NCI-H128 (cell line): ENCODE data around the gene GUCY2D.
A peak's percentile ranks its signal among the peaks of the same experiment; 100 is the strongest.
"Not testable (repeated sequence)": the region's sequence is repeated elsewhere in the genome, so short reads cannot be mapped to it uniquely, and the experiment has no call there.

ENCODE experiments used
- DNase-seq: peaks from one replicate; lab custom pipeline; 2025; ENCODE audit not compliant: unreplicated experiment; lab: John Stamatoyannopoulos, UW

GUCY2D gene

GRCh38 chr17:8041979-8042378, 39.6 kb downstream of the GUCY2D start:
- no peak for DNase-seq

- DNase-seq: no peak
Observed at GRCh38 chr17:8044819-8045810, 42.7 kb downstream of the GUCY2D start.

GRCh38 chr17:8046306-8046928, 44.0 kb downstream of the GUCY2D start:
- no peak for DNase-seq

DNA sequence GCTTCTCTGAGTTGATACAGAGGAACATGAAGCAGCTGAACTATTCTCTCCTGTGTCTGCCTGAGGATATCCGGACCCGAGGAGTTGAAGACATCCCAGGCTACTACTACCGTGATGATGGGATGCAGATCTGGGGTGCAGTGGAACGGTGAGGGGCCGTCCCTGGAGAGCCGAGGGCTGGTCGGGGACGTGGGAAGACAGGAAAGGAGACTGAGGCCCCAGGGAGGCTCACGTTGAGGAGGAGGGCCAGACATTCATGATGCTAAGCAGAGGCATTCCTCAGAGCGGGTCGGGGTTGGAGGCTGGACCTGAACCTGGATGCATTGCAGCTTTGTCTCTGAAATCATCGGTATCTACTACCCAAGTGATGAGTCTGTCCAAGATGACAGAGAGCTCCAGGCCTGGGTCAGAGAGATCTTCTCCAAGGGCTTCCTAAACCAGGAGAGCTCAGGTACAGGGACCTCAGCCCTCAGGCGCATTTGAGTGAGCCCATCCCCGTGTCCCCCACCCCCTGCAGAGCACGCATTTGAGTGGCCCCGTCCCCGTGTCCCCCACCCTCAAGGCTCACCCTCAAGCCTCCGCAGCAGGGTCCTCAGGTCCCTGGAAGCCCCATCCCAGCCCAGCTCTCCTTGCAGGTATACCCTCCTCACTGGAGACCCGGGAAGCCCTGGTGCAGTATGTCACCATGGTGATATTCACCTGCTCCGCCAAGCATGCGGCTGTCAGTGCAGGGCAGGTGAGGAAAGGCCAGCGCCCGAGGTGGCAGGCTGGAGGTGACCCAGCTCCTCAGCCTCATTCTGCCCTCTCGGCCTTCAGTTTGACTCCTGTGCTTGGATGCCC, 44.7 kb downstream of the GUCY2D start:
- DNase-seq: no peak

DNA sequence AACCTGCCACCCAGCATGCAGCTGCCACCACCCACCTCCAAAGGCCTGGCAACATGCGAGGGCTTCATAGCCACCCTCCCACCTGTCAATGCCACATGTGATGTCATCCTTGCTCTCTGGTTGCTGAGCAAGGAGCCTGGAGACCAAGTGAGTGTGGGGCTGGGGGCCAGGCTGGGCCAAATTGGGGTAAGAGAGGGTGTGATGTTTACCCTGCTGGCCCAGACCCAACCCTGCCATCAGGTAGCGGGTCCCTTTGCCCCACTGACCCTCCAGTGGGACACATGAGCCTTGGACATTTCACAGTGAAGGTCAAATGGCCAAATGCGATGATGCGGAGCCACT, 45.3 kb downstream of the GUCY2D start:
- DNase-seq: no peak

GRCh38 chr17:8048236-8048635, 45.8 kb downstream of the GUCY2D start:
- DNase-seq: no peak

GRCh38 chr17:8048736-8049135, 46.3 kb downstream of the GUCY2D start:
- DNase-seq: no peak

DNA sequence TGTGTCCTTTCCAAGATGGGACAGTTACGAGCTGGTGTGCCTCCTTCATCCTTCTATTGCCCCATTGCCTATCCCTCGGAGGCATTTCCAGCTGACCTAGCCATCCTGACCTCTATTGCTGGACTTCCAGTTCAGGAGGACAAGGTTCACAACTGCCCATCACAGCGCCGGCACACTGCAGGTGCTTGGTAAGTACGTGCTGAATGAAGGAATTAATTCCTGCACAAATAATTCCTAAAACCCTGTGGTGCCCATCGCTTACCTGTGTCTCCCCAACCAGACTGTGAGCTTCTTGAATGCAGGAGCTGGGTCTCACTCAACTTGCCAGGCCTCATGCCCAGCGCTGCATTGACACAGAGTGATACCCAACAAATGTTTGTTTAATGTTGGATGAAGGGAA, 49.4 kb downstream of the GUCY2D start:
- no peak for DNase-seq

GRCh38 chr17:8052256-8053252, 50.1 kb downstream of the GUCY2D start:
- DNase-seq: no peak

- no peak for DNase-seq
Observed at GRCh38 chr17:8053600-8053999, 51.2 kb downstream of the GUCY2D start.

- no peak for DNase-seq
Observed at GRCh38 chr17:8055851-8056231, 53.4 kb downstream of the GUCY2D start.

DNA sequence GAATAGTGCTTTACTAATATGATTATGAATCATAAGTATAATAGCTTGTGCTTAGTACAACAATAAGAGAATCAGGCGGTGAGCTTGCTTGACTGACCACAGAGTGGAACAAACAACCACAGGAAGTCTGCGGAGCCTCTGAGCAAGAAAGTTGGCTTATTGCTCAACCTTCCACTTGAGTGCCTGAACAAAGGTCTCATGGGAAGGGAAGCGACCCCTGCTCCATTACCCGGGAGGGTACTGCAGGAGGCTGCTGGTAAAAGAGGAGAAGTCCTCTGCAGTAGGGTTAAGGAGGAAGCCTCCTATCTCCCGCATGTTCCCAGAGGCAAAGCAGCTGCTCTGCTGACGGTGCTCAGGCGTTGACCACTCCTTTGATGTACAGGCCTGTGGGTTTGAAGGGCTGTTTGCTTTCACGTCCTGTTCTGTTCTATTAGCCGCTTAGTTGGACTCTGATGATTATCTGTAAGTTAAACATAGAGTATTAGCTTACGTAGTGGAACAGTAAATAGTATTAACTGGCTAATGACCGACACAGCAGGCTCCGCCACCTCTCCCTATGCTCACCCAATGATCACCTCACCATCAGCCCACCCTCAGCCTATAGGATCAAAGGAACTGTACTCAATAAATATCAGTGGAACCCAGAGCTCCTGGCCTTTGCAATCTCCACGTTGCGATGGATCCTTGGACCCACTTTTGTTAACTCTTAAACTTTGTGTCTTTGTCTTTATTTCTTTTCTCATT, 54.0 kb downstream of the GUCY2D start:
- DNase-seq: no peak

- no peak for DNase-seq
Observed at GRCh38 chr17:8056976-8057625, 54.7 kb downstream of the GUCY2D start.

DNA sequence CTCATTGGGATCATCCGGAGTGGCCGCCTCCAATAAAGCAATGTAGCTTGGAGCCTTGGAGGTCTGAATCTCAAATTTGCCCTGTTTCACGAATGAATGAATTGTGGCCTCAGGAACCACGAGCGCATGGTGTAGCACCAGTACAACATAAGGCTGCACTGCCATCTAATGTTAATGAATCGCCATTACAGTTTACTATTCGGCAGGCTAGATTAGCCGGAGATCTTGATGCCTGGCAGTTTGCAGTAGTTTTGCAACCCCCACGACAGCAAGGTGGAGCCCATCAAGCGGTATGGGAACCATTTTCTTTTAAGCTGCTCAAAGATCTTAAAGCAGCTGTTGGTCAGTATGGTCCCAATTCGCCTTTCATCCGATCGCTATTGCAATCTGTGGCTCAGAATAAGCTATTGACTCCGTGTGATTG, 55.3 kb downstream of the GUCY2D start:
- peak; percentile 60 for DNase-seq

- DNase-seq: no peak
Observed at GRCh38 chr17:8059131-8059530, 56.7 kb downstream of the GUCY2D start.

DNA sequence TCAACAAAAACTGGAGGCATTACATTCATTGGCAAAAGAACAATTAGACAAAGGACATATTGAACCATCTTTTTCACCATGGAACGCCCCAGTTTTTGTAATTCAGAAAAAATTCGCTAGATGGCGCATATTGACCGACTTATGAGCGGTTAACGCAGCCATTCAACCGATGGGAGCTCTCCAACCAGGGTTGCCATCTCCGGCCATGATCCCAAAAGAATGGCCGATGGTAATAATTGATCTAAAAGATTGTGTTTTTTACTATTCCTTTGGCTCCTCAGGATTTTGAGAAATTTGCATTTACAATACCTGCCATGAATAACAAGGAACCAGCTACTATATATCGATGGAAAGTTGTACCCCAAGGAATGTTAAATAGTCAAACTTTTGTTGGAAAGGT, 57.9 kb downstream of the GUCY2D start:
- DNase-seq: peak; percentile 68

DNA sequence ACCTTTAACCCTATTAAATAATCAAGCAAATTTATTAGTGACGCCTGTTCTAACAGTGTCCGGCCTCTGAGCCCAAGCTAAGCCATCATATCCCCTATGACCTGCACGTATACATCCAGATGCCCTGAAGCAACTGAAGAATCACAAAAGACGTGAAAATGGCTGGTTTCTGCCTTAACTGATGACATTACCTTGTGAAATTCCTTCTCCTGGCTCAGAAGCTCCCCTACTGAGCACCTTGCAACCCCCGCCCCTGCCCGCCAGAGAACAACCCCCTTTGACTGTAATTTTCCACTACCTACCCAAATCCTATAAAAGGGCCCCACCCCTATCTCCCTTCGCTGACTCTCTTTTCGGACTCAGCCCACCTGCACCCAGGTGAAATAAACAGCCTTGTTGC, 59.4 kb downstream of the GUCY2D start:
- not testable (repeated sequence) for DNase-seq

DNA sequence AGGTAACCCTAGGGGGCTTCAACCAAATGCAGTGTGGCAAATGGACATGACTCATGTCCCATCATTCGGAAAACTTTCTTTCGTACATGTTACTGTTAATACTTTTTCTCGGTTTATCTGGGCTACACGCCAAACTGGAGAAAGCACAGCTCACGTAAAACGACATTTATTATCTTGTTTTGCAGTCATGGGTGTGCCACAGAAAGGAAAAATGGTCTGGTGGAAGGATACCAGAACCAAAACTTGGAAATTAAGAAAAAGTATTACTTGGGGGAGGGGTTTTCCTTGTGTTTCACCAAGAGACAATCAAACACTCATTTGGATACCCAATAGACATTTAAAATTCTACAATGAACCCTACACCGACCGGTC, 60.0 kb downstream of the GUCY2D start:
- no peak for DNase-seq

DNA sequence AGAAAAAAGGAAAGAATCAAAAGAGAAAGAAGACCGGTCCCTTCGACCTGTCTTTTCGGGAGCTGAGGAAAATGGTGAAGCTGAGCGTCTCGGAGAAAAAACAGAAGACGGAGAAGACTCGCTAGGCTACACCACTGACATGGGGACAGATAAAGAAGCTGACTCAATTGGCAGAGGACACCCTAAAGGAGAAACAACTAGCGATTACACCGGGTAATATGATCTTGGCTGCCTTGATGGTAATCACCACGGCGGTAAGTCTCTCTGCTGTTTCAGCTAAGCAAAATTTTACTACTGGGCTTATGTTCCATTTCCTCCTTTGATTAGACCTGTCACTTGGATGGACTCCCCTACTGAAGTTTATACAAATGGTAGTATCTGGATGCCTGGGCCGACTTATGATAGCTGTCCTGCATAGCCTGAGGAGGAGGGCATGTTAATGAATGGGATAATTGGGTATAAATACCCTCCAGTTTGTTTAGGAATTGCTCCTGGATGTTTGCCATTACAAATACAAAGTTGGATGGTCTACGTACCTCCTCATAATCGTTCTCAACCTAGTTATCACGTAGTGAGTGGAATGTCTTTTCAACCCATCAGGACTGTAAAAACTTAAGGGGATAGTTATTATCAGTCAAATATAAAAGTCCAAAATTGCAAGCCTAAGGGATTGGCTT, 60.5 kb downstream of the GUCY2D start:
- DNase-seq: no peak
